Uterus (tissue), 4 donors: ENCODE measurements around the gene ARL8A. TPM values are rescaled to one million over a fixed set of nuclear protein-coding genes. Genes with fewer than 3 reads are reported as not detected.

Experiments
- DNase-seq, 2 donors: peaks; one replicate each; pipeline ENCODE4 v3.0.0-alpha.2; 2019 to 2020
- H3K27ac ChIP-seq, 2 donors: fragments of 200-600 bp; sonication (generic); 1 replicate in 1 of 2; 2 replicates in 1 of 2; pipeline ENCODE4 v1.5.1; 2016 to 2018
- H3K27me3 ChIP-seq, 2 donors: fragments of 200-600 bp; sonication (generic); one replicate each; pipeline ENCODE4 v1.5.1; 2018 to 2019; ENCODE audit warnings: control low read depth in 1 of 2
- H3K36me3 ChIP-seq, 2 donors: fragments of 200-600 bp; sonication (generic); one replicate each; pipeline ENCODE4 v1.5.1; 2019; ENCODE audit warnings: control low read depth in 1 of 2
- H3K4me1 ChIP-seq, 2 donors: fragments of 200-600 bp; sonication (generic); one replicate each; pipeline ENCODE4 v1.5.1; 2018 to 2019; ENCODE audit warnings: control low read depth in 1 of 2
- H3K4me3 ChIP-seq, 2 donors: fragments of 200-600 bp; sonication (generic); 1 replicate in 1 of 2; 2 replicates in 1 of 2; pipeline ENCODE4 v1.5.1; 2018 to 2019; ENCODE audit warnings: mild to moderate bottlenecking in 1 of 2
- H3K9me3 ChIP-seq, 2 donors: fragments of 200-600 bp; sonication (generic); one replicate each; pipeline ENCODE4 v1.5.1; 2019; ENCODE audit warnings: control low read depth in 1 of 2
- CTCF ChIP-seq, 4 experiments: fragments of 200-600 bp in 2 of 4; fragments of 450-650 bp in 2 of 4; sonication (generic) in 2 of 4; IDR thresholded peaks; one replicate each; pipeline ENCODE4 v1.5.1; 2016 to 2019; ENCODE audit warnings: antibody characterized with exemption in 4 of 4, mild to moderate bottlenecking in 2 of 4, moderate library complexity in 1 of 4
- POLR2A ChIP-seq, 2 donors: fragments of 450-650 bp; IDR thresholded peaks; one replicate each; pipeline ENCODE4 v1.6.1; 2016; ENCODE audit warnings: antibody characterized with exemption in 2 of 2, mild to moderate bottlenecking in 1 of 2, moderate library complexity in 1 of 2
- intact Hi-C: fragments of 100-400 bp; cut with DNase I; formaldehyde crosslinking; loops from one replicate; pipeline ENCODE4 v1.15.1; 2023; ENCODE audit warnings: low total_unique reads
- total RNA-seq, 4 donors: library from RNA; depleted of rRNA in 3 of 4; stranded (reverse); fragments of >200 nt in 3 of 4; gene quantifications; one replicate each; pipeline versions ENCODE4 v1.1.0 to v1.2.4, GENCODE V29; 2014 to 2023
- donor health status: DM: yes; HTN: yes; CAD: no.

The ARL8A gene
- total RNA-seq, 4 donors from 2014 or later: 4.6 to 86.2 (median 18.7) TPM

GRCh38 chr1:202162047-202162417, 17.5 kb upstream of the ARL8A start:
- H3K4me1 ChIP-seq: no peaks in the 10 kb centered on the region

GRCh38 chr1:202161151-202162046, 16.9 kb upstream of the ARL8A start:
- no peak for DNase-seq
- Histone ChIP-seq H3K27ac (no peak overlapping the region), H3K27me3 (no peaks in the 10 kb centered on the region)

More at GRCh38 chr1:202162047-202162417, 17.5 kb upstream of the ARL8A start:
- Histone ChIP-seq H3K36me3 (no peaks in the 10 kb centered on the region), H3K27ac (no peak overlapping the region), H3K4me3 (no peak overlapping the region), H3K9me3 (no peaks in the 10 kb centered on the region), H3K27me3 (no peaks in the 10 kb centered on the region)
- no peak for DNase-seq
- TF ChIP-seq POLR2A (IDR thresholded peaks at IDR 0.05) (no peak), CTCF (IDR thresholded peaks at IDR 0.05) (no peak)
- intact Hi-C loops: no loop called here

GRCh38 chr1:202160377-202160940, 15.9 kb upstream of the ARL8A start, which contains the start of gene PTPN7:
PTPN7 (minus strand) TSS chr1:202160602; CDS start chr1:202159402, 1,200 bp downstream.
- TF ChIP-seq POLR2A (IDR thresholded peaks at IDR 0.05): no peak
- TF ChIP-seq CTCF (IDR thresholded peaks at IDR 0.05): no peak
- H3K36me3 ChIP-seq: no peaks in the 10 kb centered on the region
- no peaks in the 10 kb centered on the region for H3K27me3 ChIP-seq
- intact Hi-C loops: no loop called here
- H3K4me1 ChIP-seq: no peaks in the 10 kb centered on the region
- no peak for DNase-seq
- no peaks in the 10 kb centered on the region for H3K9me3 ChIP-seq
- no peak within 1 kb of the TSS for H3K4me3 ChIP-seq
- no peak within 1 kb of the TSS for H3K27ac ChIP-seq

More at GRCh38 chr1:202161151-202162046, 16.9 kb upstream of the ARL8A start:
- intact Hi-C loops: no loop called here
- TF ChIP-seq POLR2A (IDR thresholded peaks at IDR 0.05) (no peak), CTCF (IDR thresholded peaks at IDR 0.05) (no peak)
- no peaks in the 10 kb centered on the region for H3K36me3 ChIP-seq
- H3K4me1 ChIP-seq: no peaks in the 10 kb centered on the region
- H3K9me3 ChIP-seq: no peaks in the 10 kb centered on the region
- no peak overlapping the region for H3K4me3 ChIP-seq

GRCh38 chr1:202159534-202160371, 15.2 kb upstream of the ARL8A start:
- intact Hi-C loops: no loop called here
- Histone ChIP-seq H3K9me3 (no peaks in the 10 kb centered on the region), H3K27ac (no peak overlapping the region), H3K36me3 (no peaks in the 10 kb centered on the region), H3K4me3 (no peak overlapping the region), H3K4me1 (no peaks in the 10 kb centered on the region), H3K27me3 (no peaks in the 10 kb centered on the region)
- TF ChIP-seq POLR2A (IDR thresholded peaks at IDR 0.05) (no peak), CTCF (IDR thresholded peaks at IDR 0.05) (no peak)
- DNase-seq: no peak
